SU-DHL-6 (cell line): ENCODE measurements around the gene TAS2R50.

Experiments
- EZH2phosphoT487 ChIP-seq: fragments of 200-600 bp; sonication (generic), shearing (Covaris generic); conservative IDR thresholded peaks from 2 replicates; pipeline ENCODE4 v1.6.1; 2018; ENCODE audit warnings: mild to moderate bottlenecking, antibody characterized with exemption, low read length, moderate library complexity, mixed read lengths
- TF ChIP-seq, protein P1 (sequence below): fragments of 200-600 bp; sonication (generic); IDR thresholded peaks from one replicate; pipeline ENCODE4 v1.5.1; 2017; ENCODE audit warnings: antibody characterized with exemption, mild to moderate bottlenecking, low read length, moderate library complexity; ENCODE audit not compliant: insufficient read depth, poor library complexity, severe bottlenecking

DNA sequence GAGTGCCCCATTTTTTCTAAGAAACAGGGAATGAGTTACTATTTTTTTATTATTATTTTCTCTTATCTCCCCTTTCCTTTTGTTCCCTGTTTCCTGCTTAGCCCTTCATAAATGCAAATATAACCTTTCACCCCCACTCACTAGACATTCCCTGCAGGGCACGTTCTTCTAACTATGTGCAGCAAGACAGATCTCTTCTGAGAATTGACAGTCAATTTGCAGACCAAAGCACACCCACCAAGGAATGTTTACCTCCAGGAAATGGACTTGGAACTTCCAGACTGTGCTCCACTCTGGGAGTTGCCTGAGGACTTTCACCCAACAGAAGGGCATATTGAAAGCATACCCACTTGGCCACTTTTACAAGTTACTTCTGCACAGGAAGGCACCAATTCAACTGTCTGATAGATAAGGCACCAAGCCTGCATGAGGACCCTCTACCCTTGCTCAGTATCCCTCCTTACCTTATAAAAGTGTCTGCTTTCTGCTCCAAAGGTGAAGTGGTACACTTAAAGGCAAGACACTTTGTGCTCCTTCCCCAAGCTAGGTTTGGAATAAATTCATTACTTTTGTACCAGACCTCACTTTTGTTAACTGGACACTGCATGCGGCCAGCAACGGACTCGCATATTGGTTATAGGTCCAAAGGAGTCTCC is 29.2 kb upstream of the TAS2R50 start:
- TF ChIP-seq, protein P1, sequence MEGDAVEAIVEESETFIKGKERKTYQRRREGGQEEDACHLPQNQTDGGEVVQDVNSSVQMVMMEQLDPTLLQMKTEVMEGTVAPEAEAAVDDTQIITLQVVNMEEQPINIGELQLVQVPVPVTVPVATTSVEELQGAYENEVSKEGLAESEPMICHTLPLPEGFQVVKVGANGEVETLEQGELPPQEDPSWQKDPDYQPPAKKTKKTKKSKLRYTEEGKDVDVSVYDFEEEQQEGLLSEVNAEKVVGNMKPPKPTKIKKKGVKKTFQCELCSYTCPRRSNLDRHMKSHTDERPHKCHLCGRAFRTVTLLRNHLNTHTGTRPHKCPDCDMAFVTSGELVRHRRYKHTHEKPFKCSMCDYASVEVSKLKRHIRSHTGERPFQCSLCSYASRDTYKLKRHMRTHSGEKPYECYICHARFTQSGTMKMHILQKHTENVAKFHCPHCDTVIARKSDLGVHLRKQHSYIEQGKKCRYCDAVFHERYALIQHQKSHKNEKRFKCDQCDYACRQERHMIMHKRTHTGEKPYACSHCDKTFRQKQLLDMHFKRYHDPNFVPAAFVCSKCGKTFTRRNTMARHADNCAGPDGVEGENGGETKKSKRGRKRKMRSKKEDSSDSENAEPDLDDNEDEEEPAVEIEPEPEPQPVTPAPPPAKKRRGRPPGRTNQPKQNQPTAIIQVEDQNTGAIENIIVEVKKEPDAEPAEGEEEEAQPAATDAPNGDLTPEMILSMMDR = no peak
- no peak for TF ChIP-seq EZH2phosphoT487
